ENCODE results near the gene CNOT1.

DNA sequence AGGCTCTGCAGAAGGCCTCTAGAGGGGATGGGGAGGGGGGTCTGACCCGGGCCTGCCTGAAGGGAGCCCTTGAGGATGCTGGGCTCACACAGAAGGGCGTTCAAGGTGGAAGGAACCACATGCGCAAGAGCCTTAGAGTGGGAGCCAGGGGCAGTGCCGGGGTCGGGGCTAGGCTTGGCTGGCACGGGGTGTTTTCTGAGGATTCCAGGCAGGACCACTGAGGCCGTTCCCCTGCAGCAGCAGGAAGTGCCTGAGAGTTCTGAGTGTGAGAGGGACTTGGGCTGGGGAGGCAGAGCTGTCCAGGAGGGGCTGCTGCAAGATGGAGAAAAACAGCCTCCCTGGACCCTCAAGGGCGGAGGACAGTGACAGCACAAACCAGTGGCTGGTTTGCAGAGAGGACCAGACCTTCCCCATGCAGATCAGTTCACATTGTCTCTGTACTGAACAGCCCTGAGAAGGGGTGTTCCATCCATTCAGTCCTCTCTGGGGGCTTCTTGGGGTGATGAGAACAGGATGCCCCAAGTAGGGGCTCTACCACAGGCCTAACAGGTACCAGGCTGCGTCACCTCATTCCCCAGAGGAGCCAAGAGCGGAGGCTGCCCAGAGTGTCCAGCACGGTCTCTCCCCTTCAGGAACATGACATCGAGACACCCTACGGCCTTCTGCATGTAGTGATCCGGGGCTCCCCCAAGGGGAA is 126.3 kb downstream of the CNOT1 start:
- TF ChIP-seq CTCF (optimal IDR thresholded peaks at IDR 0.05 in 1 of 3, IDR thresholded peaks at IDR 0.05 in 1 of 3, conservative IDR thresholded peaks at IDR 0.05 in 1 of 3; ENCODE audit: extremely low read depth in 1 of 3, insufficient read depth in 2 of 3, low read length in 3 of 3), result no peak
- no peak for TF ChIP-seq EZH2 (IDR thresholded peaks at IDR 0.05; ENCODE audit: low read length)

Measured in keratinocyte (primary cell).